GM18507 (cell line): ENCODE data around the gene FBXO42.

ENCODE experiments used
- DNase-seq: peaks from one replicate; pipeline ENCODE4 v3.0.0; 2011; ENCODE audit warnings: low read depth; ENCODE audit not compliant: insufficient read length; ENCODE audit errors: extremely low spot score
- FAIRE-seq: peaks from 2 replicates; lab custom pipeline; 2011; peaks lifted over from hg19 to GRCh38; lab: Jason Lieb, UNC

Gene FBXO42

DNA sequence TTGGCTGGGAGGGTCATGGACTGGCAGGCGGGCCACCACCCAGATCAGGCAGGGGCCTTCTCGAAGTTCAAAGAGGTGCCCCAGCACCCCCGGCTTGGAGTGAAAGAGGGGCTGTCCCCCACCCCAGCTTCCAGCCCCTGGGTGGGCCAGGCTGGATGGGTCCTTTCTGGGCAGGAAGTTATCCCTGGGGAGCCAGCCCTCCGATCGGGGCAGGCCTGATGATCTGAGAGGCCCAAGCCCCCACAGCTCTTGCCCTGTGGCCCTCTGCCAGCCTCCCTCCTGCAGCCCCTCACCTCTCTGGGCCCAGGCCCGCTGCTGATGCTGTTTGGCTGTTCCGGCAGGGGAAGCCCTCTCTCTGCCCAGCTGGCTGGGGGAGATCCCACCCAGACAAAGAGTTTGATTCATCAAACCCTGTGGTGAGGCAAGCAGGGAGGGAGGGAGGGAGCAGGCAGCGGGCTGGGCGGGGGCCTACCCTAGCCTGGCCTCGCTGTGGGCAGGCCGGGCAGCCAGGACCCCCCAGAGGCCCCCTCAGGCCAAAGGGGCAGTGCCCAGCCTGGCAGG, 142.4 kb downstream of the FBXO42 start:
- no peak for FAIRE-seq
- no peak for DNase-seq

DNA sequence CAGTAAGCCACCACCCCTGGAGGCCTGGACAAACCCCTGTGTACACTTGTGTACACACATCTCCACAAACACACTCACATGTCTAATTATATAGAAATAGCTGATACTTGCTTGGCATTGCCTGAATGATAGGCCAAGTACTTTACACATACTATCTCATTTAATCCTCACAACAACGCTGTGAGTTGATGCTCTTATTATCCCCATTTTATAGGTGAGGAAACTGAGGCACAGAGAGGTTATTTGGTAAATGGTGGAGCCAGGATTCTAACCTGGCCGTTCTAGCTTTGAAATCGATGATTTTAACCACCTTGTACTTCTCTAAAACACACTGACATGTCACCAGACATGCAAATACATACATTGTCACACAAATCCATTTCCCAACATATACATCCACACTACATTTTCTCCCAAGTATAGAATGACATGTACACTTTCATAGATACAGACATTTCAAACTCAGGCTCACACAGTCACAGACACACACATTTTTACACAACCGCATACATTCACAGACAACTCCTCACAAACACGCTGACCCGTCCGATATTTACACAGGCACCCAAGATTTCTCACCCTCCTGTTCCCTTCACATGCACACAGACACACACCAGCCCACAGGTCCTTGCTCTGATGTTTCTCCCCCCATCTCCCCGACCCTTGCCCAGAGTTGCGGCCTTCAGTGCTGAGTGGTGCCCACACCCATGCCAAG, 143.0 kb downstream of the FBXO42 start:
- no peak for FAIRE-seq

DNA sequence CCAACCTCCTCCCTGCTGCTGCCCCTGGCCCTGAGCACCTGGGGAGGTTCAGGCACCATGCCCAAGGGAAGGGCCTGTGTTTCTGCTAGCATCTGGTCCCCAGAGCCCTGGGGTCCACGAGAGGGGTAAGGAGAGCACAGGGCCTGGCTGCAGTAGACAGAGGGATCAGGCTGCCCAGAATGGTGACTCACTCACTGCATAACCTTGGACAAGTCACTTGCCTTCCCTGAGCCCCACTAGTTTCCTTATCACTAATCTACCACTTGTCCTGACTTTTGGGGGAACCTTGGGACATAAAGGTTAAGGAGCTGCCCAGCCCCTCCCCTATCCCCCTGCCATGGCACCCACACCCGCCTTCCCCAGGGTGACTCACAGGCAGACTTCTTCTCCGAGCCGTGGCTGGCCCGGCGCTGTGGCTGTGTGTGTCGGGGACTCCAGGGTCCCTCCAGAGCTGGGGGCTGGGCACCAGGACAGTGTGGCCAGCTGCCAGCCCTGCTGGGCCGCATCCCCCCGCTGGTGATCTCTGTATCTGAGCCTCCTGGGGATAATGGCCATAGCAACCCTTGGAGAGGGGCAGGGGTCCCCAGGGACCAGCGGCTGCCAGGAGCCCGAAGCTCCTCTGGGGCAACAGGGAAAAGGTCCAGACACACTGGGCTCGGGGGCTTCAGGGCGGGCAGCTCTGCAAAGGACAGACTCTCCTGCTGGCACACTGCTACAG, 143.9 kb downstream of the FBXO42 start:
- DNase-seq (no peak), FAIRE-seq (no peak)

More for the DNA sequence above, 143.0 kb downstream of the FBXO42 start:
- DNase-seq, result no peak

DNA sequence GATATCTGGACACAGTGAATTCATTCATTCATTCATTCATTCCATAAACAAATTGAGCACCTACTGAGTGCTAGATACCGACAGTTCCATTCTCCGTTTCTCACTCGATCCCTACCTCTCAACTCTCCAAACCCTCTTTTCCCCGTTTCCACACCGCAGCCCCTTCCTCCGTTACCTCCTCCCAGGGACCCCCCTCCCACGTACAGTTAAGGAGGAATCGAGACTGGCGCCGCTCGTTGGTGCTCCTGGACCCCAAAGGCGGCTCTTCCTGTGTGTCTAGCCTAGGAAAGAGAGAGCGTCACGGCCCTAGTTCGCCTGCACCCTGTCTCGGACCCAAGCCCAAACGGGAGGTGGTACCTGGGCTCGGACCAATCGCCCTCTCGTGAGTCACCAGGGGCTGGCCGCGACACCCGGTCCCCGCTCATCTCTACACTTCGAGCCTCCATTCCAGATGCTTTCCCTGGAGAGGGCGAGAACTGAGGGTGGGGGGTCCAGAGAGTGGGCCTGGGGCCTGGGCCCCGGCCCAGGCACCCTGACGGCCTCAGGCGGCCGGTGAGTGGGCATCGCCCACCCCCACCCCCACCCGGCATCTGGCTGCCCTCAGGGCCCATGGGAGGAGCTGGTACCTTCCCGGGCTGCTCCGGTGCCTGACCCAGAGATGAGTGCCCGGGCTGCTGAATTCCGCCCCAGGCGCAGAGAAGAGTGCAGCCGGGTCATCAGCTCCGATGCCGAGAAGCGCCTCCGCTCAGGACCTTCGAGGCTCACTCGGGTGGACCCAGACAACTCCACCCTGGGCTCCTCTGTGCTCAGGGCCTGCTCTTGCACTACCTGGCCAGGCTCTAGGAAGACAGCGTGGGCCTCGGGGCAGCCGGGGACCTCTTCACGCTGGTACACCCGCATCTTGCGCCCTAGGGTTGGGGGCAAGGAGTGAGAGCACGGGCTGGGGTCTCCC, 144.7 kb downstream of the FBXO42 start:
- FAIRE-seq (peak; percentile 38), DNase-seq (no peak)

DNA sequence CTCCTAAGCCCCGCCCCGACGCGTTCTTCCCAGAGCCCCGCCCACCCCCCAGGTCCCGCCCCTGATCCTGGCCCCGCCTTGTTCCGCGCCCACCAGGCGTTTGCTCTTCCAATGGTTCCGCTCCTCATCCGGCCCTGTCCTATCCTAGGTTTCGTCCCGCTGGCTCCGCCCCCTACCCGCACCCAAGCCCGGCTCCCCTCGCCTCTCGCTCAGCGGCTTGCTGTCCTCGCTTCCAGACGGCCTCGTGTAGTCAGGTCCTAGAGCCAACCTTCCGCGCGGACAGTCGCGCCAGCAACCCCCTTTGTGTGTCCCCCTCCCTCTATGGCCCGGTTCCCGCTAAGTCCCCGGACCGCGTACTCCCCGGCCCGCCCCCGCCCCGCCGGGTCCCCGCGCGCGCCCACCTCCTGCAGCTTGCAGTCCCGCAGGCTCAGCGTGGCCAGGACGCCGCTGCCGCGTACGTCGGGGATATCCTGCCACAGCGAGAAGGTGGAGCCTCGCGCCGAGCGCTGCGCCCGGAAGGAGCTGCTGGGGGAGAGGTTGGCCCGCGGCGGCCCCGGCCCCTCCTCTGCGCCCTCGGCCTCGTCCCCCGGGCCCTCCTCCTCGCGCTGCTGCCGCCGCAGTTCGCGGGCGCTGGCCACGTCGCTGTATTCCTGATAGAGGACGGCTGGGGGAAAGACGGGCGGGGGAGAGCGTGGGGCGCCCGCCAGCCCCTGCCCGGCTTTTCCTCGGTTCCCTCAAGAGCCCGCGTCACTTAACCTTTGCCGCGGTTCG, 145.5 kb downstream of the FBXO42 start:
- DNase-seq, result peak; percentile 82
- FAIRE-seq, result peak; percentile 95

DNA sequence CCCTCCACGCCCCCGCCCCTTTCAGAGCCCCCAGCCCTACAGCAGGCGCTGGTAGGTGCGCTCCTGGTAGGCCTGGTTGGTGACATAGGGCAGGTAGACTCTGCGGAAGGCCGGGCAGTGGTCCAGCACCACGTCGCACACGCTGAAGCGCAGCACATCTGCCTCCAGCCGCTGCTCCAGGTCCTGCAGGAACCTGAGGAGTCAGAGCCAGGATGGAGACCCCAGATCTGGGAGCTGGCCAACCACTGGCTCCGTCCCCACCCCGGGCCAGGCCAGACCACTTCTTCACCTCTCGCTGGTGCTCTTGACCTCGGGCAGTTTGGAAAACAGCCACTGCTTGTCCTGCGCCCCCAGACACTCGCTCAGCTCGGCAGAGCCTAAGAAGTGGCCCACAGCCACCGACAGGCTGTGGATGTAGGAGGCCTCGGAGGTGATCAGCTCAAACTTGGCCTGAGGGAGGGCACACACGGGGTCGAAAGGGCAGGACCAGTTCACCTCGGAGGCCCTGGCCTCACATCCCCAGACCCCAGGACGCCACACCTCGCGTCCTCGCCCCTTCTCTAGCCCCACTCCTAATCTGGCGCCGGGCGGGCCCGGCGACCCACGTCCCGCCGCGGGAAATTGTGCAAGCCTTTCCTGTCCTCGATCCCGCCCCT, 146.3 kb downstream of the FBXO42 start:
- DNase-seq, result no peak
- FAIRE-seq, result no peak

DNA sequence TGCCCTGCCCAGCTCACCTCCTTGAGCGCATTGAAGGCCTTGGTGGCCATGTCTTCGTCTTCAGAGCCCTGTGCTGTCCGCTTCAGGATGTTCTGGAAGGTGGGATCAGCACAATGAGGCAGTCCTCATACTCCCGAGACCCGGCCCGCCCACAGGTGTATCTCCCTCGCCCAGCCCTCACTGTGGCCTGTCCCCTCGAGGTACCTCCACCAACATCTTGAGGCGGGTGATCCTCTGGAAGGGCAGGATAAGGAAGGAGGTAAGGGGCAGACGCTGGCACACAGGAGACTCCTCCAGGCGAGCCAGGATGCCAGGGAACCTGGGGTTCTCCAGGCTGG, 147.0 kb downstream of the FBXO42 start:
- FAIRE-seq, result no peak
- no peak for DNase-seq

DNA sequence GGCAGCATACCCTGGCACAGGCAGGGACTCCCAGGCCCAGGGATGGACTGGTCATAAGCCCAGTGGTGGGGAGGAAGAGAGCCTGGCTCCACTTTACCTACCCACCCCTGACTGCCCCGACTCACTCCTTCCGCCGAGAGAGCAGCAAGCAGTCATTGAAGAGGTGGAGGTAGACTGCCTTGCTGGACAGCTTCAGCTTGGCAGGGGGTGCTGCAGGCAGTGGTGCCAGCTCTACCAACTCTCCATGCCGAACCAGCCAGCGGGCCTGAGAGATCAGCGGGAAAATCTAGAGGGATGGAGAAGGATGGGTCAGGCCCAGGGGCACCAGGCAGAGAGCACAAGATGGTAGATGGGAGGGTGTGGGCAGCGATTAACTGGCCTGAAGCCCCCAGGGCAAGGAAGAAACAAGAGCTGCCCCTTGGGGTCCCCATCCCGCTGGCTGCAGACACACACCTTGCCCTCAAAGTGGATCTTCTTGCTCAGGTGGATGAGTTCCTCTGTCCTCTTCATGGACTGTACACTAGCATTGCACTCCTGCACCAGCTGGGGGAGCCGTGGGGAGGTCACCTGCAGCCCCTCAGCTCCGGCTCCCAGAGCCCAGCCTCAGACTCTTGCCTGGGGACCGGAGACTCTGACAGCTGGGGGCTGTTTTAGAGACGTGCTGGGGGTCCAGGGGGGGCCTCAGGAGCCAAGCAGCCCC, 147.5 kb downstream of the FBXO42 start:
- DNase-seq (no peak), FAIRE-seq (no peak)

DNA sequence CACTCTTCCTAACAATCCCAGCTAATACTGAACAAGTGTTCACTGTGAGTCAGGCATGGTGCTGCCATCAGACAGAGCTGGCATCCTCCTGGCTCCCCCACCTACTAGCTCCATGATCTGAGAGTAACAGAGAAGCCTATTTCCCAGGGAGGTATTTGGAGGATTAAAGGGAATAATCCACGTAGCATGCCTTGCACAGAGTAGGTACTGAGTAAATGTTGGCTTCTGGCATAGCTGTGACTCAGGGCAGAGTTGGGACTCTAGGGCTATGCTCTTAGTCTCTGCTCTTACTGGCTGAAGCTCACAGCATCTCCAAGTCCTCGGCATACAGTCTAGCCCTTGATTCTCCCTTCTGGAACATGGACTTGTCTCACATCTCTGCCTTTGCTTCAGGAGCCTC, 148.1 kb downstream of the FBXO42 start:
- DNase-seq (no peak), FAIRE-seq (no peak)

DNA sequence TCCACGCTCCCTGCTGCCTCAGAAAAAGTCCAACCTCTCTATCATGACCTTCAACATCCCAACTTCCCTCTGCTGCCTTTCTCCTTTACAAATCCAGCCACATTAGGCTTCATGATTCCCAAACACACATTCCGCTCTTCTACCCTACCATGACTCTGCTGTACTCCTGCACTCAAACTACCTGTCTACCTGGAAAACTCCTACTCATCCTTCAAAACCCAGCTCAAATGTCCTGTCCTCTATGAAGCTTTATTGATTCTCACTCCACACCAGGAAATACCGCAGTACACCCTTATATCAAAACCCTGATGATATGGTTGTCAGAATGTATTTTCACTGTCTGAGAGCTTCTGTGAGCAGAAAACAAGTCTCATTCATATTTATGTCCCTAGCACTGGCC, 148.7 kb downstream of the FBXO42 start:
- no peak for FAIRE-seq
- DNase-seq, result no peak

DNA sequence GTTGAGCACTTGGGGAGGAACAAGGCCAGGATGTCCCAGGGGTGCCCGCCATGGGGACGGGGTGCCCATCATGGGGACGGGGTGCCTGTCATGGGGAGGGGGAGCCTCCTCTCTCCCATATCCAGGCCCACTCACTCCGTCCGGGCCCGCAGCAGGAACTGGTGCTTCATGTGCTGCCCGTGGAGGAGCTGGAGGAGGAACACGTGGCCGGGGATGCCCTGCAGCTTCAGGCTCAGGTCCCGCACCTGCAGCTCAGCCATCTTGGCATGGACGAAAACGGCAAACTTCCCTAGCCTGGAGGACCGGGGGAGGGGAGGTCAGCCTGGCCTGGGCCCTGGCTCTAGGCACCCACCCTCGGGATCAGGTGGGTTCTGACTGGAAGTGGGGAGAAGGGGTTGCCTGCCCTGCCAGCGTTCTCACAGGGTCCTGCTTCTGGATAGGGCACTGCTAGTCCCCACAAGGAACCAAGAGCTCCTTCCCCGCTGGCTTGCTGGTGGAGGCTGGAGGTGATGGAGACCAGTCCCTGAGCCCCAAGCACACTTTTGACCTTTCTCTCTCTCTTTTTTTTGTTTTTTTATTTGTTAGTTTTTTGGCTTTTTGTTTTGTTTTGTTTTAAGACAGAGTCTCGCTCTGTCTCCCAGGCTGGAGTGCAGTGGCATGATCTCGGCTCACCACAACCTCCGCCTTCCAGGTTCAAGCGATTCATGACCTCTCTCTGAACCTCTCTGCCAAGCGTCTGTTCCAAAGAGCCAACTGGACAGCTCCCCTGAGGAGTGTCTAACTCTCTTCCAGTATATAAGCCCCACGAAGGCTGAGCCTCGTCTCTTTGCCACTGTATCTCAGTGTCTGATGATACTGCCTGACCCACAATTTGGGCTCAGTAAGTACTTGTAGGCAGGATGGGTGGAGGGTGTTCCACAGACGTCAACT, 149.7 kb downstream of the FBXO42 start:
- no peak for FAIRE-seq

DNA sequence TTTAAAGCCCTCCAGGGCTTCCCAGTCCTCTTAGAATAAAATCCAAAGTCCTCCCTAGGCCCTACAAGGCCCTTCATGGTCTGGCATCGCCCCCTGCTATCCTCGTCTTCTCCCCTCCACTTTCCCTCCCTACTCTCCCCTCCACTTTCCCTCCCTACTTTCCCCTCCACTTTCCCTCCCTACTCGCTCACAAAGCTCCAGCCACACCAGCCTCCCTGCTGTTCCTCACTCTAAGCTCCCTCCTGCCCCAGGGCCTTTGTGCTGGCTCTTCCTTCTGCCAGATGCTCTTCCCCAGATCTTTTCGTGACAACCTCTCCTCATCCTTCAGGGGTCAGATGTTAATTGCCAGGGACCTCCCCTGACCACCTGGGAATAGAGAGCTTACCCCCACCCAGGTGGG, 152.6 kb downstream of the FBXO42 start:
- DNase-seq (no peak), FAIRE-seq (no peak)

More for the DNA sequence above, 149.7 kb downstream of the FBXO42 start:
- DNase-seq, result no peak

DNA sequence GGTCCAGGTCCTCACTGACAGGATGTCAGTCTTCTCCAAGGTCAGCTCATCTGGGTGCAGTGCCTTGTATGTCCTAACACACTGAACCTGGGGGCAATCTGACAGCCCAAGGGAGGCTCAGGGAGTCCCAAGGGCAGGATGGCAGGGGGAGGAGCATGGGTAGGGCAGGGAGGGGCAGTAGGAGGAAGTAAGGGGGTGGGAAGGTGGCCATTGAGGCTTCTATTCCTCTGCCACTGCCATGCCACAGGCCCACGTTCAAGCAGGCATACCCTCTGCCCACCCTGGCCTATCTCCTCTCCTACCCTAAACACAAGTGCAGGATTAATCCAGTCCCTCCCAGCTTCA, 153.2 kb downstream of the FBXO42 start:
- no peak for FAIRE-seq
- no peak for DNase-seq

DNA sequence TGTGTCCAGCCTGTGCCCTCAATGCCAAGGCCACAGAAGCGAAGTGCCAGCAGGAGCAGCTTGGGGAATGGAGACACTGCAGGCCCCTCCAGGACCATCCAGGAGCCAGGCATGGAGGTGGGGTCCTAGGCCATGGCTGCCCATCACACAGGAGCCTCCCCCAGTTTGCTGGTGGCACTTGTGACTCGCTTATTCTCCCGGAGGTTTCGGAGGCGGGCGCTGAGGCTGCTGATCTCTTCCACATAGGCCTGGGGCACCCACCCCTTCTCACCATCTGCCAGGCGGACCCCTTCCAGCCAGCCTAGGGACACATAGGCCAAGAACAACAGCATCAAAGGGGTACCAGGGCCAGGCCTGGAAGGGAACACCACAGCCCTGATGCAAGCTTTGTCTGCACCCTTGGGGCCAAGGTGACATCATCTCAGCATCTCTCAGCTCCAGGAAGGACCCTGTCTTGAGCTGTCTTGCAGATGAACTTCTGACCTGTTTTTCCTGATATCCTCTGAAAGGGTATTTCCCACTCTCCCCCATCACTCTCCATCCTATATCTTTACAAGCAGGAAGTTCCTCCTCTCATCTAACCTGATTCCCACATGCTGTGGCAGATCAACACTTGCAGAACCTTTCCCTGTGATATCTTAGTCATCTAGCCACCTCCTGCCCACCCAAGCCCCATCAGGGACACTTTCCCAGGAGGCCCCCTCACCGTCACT, 153.7 kb downstream of the FBXO42 start:
- DNase-seq, result no peak
- no peak for FAIRE-seq

DNA sequence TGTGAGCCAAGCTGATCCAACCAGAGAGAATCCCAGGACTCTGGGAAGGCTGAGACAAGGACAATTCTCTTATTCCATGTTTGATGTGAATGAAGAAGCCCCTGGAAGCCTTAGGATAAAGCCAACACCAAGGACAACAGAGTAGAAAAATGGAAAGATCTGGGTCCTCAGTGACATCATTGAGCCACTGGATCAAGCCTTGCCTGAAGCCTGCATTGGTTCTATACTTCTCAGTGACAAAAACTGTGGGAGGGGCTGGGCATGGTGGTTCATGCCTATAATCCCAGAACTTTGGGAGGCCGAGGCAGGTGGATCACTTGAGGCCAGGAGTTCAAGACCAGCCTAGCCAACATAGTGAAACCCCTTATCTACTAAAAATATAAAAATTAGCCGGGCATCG, 155.4 kb downstream of the FBXO42 start:
- no peak for FAIRE-seq

More for the DNA sequence above, 155.4 kb downstream of the FBXO42 start:
- no peak for DNase-seq
